GM12878 (cell line): ENCODE results near the gene STPG4. TPM values are rescaled to one million over a fixed set of nuclear protein-coding genes. Genes with fewer than 3 reads are reported as not detected.

Source experiments
- ATAC-seq: fragments of 200-7000 bp; cut with Tn5 transposase; 3 replicates; pipeline ENCODE4 v1.9.1; 2020; ENCODE audit warnings: mild to moderate bottlenecking, moderate library complexity
- BruUV-seq: library from RNA; stranded (reverse); fragments of 400-500 nt; replicated peaks from 2 replicates; lab custom pipeline; 2021; lab: Mats Ljungman, UMichigan
- CTCF ChIA-PET: fragments of 300-600 bp; sonication (Branson Sonifier 250); formaldehyde crosslinking; extraction: SDS; loops from one replicate; lab custom pipeline; 2021; ENCODE audit warnings: inconsistent platforms; lab: Yijun Ruan, JAX
- POLR2A ChIA-PET: fragments of 350-600 bp; formaldehyde crosslinking; extraction: SDS; loops from one replicate; lab custom pipeline; 2021; ENCODE audit warnings: inconsistent platforms; lab: Charles Lee
- RAD21 ChIA-PET: fragments of 300-600 bp; sonication (Branson Sonifier 250); formaldehyde crosslinking; loops from one replicate; lab custom pipeline; 2023; ENCODE audit warnings: antibody characterized with exemption; ENCODE audit not compliant: unreplicated experiment; lab: Charles Lee
- SMC1A ChIA-PET: fragments of 300-600 bp; sonication (Branson Sonifier 250); formaldehyde crosslinking; loops from one replicate; lab custom pipeline; 2023; ENCODE audit not compliant: unreplicated experiment, uncharacterized antibody; lab: Charles Lee
- DNase-seq: peaks from one replicate; pipeline ENCODE4 v3.0.0-alpha.2; 2011; ENCODE audit warnings: low read depth, low spot score
- FAIRE-seq: peaks from 3 replicates; lab custom pipeline; 2011; peaks lifted over from hg19 to GRCh38; lab: Jason Lieb, UNC
- H2AFZ ChIP-seq: 2 replicates; pipeline ENCODE4 v1.6.0; 2011; ENCODE audit warnings: low read depth, low read length, control low read depth; ENCODE audit not compliant: control insufficient read depth
- H3K27ac ChIP-seq: 2 replicates; pipeline ENCODE4 v1.5.1; 2011; ENCODE audit warnings: control low read depth; ENCODE audit not compliant: control insufficient read depth, insufficient read depth
- H3K27me3 ChIP-seq, 2 experiments: replicated peaks in 1 of 2; 2 replicates each; pipeline versions ENCODE4 v1.6.0 to v1.6.1; 2011; ENCODE audit warnings: low read length in 1 of 2; ENCODE audit not compliant: control insufficient read depth in 2 of 2, insufficient read depth in 2 of 2
- H3K36me3 ChIP-seq, 2 experiments: 2 replicates each; pipeline ENCODE4 v1.5.1; 2011; ENCODE audit warnings: low read length in 1 of 2; ENCODE audit not compliant: control insufficient read depth in 2 of 2, insufficient read depth in 2 of 2
- H3K4me1 ChIP-seq: 2 replicates; pipeline ENCODE4 v1.6.1; 2011; ENCODE audit warnings: mild to moderate bottlenecking, low read length, moderate library complexity, mixed read lengths; ENCODE audit not compliant: control insufficient read depth, insufficient read depth
- H3K4me2 ChIP-seq: 2 replicates; pipeline ENCODE4 v1.6.0; 2011; ENCODE audit warnings: control low read depth; ENCODE audit not compliant: control insufficient read depth, insufficient read depth
- H3K4me3 ChIP-seq: fragments of 200-600 bp; sonication (generic); 2 replicates; pipeline ENCODE4 v1.5.1; 2016
- H3K79me2 ChIP-seq: 2 replicates; pipeline ENCODE4 v1.6.0; 2011; ENCODE audit warnings: low read length; ENCODE audit not compliant: control insufficient read depth, insufficient read depth
- H3K9ac ChIP-seq: 2 replicates; pipeline ENCODE4 v1.8.0; 2011; ENCODE audit warnings: low read length, control low read depth, mixed read lengths; ENCODE audit not compliant: control insufficient read depth, insufficient read depth
- H3K9me3 ChIP-seq: replicated peaks from 3 replicates; pipeline ENCODE4 v1.5.1; 2011; ENCODE audit warnings: mild to moderate bottlenecking, low read length; ENCODE audit not compliant: control insufficient read depth, insufficient read depth
- H4K20me1 ChIP-seq: 2 replicates; pipeline ENCODE4 v1.6.0; 2011; ENCODE audit not compliant: control insufficient read depth, insufficient read depth
- CHD1 ChIP-seq: IDR thresholded peaks from 2 replicates; pipeline ENCODE4 v1.6.1; 2012; ENCODE audit warnings: low read depth, low read length, improper control_type of control experiment
- CHD2 ChIP-seq: IDR thresholded peaks from 2 replicates; pipeline ENCODE4 v1.6.1; 2011; ENCODE audit warnings: low read depth, low read length, improper control_type of control experiment, borderline replicate concordance
- EP300 ChIP-seq, 2 experiments: fragments of 150-350 bp in 1 of 2; IDR thresholded peaks; 2 replicates each; pipeline ENCODE4 v1.6.1; 2011 to 2012; ENCODE audit warnings: low read depth in 2 of 2, low read length in 2 of 2, borderline replicate concordance in 1 of 2, improper control_type of control experiment in 1 of 2, inconsistent platforms in 1 of 2; ENCODE audit not compliant: control insufficient read depth in 1 of 2
- HDAC2 ChIP-seq: fragments of 200-600 bp; sonication (generic); IDR thresholded peaks from 2 replicates; pipeline ENCODE4 v1.6.1; 2017
- NR2F1 ChIP-seq: fragments of 450-650 bp; conservative IDR thresholded peaks from 2 replicates; pipeline ENCODE4 v1.6.1; 2017; ENCODE audit warnings: mild to moderate bottlenecking
- RCOR1 ChIP-seq: conservative IDR thresholded peaks from 2 replicates; pipeline ENCODE4 v1.6.1; 2012; ENCODE audit warnings: low read depth, low read length, improper control_type of control experiment
- SMAD1 ChIP-seq: fragments of 450-650 bp; IDR thresholded peaks from 2 replicates; pipeline ENCODE4 v1.6.1; 2018; ENCODE audit warnings: mild to moderate bottlenecking, low read depth; ENCODE audit not compliant: partially characterized antibody
- TARDBP ChIP-seq: IDR thresholded peaks from 2 replicates; pipeline ENCODE4 v1.6.1; 2016; ENCODE audit warnings: borderline replicate concordance
- TCF12 ChIP-seq: IDR thresholded peaks from 2 replicates; pipeline ENCODE4 v1.6.1; 2011; ENCODE audit warnings: low read depth, mild to moderate bottlenecking, low read length
- TCF3 ChIP-seq: IDR thresholded peaks from 2 replicates; pipeline ENCODE4 v1.6.1; 2012; ENCODE audit warnings: low read depth, mild to moderate bottlenecking, low read length, borderline replicate concordance; ENCODE audit not compliant: insufficient read depth
- WGBS: methylation state at CpG from one replicate; pipeline ENCODE4 v1.1.6; 2016; ENCODE audit warnings: low lambda C conversion rate; ENCODE audit not compliant: insufficient replicate concordance, insufficient coverage; ENCODE audit errors: missing lambda C conversion rate; 5-methylcytosine and 5-hydroxymethylcytosine counted together
- in situ Hi-C: fragments of 300-500 bp; cut with MboI; formaldehyde crosslinking; loops from 9 replicates; pipeline ENCODE4 v1.14.3; 2018; ENCODE audit warnings: mixed read lengths
- intact Hi-C: fragments of 100-400 bp; cut with micrococcal nuclease; formaldehyde crosslinking; loops from one replicate; pipeline ENCODE4 v1.14.2; 2022; ENCODE audit not compliant: unreplicated experiment
- polyA plus RNA-seq, 11 experiments: library from polyadenylated mRNA; depleted of rRNA in 4 of 11; unstranded in 6 of 11; stranded (reverse) in 5 of 11; fragments of >200 nt; fragmentation: Nextera tagmentation in 4 of 11; fragmentation: Illumina TruSeq in 1 of 11; extraction: Ambion mirVana in 4 of 11; extraction: Trizol in 1 of 11; gene quantifications; 1 replicate in 1 of 11; 2 replicates in 10 of 11; pipeline versions ENCODE4 v1.2.1 to v1.2.3, GENCODE V29; 2011 to 2016; ENCODE audit warnings: inconsistent platforms in 2 of 11, missing spikeins in 2 of 11, low read depth in 1 of 11
- total RNA-seq, 4 experiments: library from RNA; depleted of rRNA in 3 of 4; stranded (reverse); fragments of >200 nt in 3 of 4; fragmentation: Illumina TruSeq in 1 of 4; extraction: Trizol in 1 of 4; gene quantifications; 2 replicates each; pipeline versions ENCODE4 v1.2.1 to v1.2.3, GENCODE V29; 2013 to 2021
- TF ChIP-seq, protein P1 (sequence below): IDR thresholded peaks from 2 replicates; pipeline ENCODE4 v1.6.1; 2011; ENCODE audit warnings: borderline replicate concordance, low read depth, mild to moderate bottlenecking, moderate library complexity, low read length; ENCODE audit not compliant: insufficient read depth, poor library complexity, severe bottlenecking
- TF ChIP-seq, protein P2 (sequence below): fragments of 150-350 bp; IDR thresholded peaks from 2 replicates; pipeline ENCODE4 v1.6.1; 2016; ENCODE audit warnings: low read depth, low read length
- TF ChIP-seq, protein P3 (sequence below): fragments of 450-650 bp; IDR thresholded peaks from 2 replicates; pipeline ENCODE4 v1.6.1; 2018; ENCODE audit warnings: mild to moderate bottlenecking, low read depth, moderate library complexity; ENCODE audit not compliant: partially characterized antibody
- TF ChIP-seq, protein P4 (sequence below): fragments of 450-650 bp; IDR thresholded peaks from 2 replicates; pipeline ENCODE4 v1.6.1; 2017; ENCODE audit warnings: mild to moderate bottlenecking, low read depth, inconsistent platforms; ENCODE audit not compliant: poor library complexity, severe bottlenecking

Gene STPG4
- total and polyA plus RNA-seq, 10 of the 15 experiments (the other 5 are each of a cell fraction or from before 2014, with no cell fraction given), result 0.10 to 0.29 (median 0.19) TPM; not detected in 3

DNA sequence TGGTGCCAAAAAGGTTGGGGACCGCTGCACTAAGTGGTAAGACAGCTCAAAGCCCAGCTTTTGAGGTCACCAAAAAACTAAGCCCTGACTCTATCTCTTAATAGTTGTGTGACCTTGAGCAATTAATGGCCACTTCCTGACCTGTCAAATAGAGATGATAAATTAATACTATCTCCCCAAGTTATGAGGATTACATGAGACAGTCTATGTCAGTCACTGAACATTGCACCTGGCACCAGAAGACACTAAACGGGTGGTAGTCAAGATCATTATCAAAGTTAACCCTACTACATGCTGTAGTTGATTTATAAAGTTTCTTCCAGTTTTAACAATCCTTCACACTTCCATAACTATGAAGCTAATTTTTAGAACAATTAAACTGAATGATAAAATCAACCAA lies 36.5 kb downstream of the STPG4 start:
- peaks cover 10% of the 10 kb centered on the region for H3K4me1 ChIP-seq
- CTCF ChIA-PET, result interaction anchor here (0.8 kb wide), 1 partner anchor 104 kb away, joined by 3 read pairs; no protein-coding TSS in a partner anchor
- RAD21 ChIA-PET, result interaction anchor here (0.9 kb wide), 1 partner anchor 204 kb away, joined by 3 read pairs; no protein-coding TSS in a partner anchor
- no peak overlapping the region for H3K4me2 ChIP-seq
- BruUV-seq, result no TSS peak
- FAIRE-seq (no peak), DNase-seq (no peak), ATAC-seq (no peak)
- no peak overlapping the region for H2AFZ ChIP-seq
- 19% methylated on average over 2 of the region's 2 CpGs for WGBS
- intact Hi-C loops (no loop called here), in situ Hi-C loops (no loop called here)
- POLR2A ChIA-PET, result no interaction called here
- no peak overlapping the region for H3K4me3 ChIP-seq
- H3K79me2 ChIP-seq, result no peaks in the 10 kb centered on the region
- no peak overlapping the region for H3K9ac ChIP-seq
- no peaks in the 10 kb centered on the region for H4K20me1 ChIP-seq
- H3K27me3 ChIP-seq, result no peaks in the 10 kb centered on the region
- no peak overlapping the region for H3K27ac ChIP-seq
- SMC1A ChIA-PET, result no interaction called here
- H3K9me3 ChIP-seq, result no peaks in the 10 kb centered on the region
- H3K36me3 ChIP-seq, result no peaks in the 10 kb centered on the region
- TF ChIP-seq, protein P1, sequence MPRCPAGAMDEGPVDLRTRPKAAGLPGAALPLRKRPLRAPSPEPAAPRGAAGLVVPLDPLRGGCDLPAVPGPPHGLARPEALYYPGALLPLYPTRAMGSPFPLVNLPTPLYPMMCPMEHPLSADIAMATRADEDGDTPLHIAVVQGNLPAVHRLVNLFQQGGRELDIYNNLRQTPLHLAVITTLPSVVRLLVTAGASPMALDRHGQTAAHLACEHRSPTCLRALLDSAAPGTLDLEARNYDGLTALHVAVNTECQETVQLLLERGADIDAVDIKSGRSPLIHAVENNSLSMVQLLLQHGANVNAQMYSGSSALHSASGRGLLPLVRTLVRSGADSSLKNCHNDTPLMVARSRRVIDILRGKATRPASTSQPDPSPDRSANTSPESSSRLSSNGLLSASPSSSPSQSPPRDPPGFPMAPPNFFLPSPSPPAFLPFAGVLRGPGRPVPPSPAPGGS, result no peak
- TF ChIP-seq, protein P2, sequence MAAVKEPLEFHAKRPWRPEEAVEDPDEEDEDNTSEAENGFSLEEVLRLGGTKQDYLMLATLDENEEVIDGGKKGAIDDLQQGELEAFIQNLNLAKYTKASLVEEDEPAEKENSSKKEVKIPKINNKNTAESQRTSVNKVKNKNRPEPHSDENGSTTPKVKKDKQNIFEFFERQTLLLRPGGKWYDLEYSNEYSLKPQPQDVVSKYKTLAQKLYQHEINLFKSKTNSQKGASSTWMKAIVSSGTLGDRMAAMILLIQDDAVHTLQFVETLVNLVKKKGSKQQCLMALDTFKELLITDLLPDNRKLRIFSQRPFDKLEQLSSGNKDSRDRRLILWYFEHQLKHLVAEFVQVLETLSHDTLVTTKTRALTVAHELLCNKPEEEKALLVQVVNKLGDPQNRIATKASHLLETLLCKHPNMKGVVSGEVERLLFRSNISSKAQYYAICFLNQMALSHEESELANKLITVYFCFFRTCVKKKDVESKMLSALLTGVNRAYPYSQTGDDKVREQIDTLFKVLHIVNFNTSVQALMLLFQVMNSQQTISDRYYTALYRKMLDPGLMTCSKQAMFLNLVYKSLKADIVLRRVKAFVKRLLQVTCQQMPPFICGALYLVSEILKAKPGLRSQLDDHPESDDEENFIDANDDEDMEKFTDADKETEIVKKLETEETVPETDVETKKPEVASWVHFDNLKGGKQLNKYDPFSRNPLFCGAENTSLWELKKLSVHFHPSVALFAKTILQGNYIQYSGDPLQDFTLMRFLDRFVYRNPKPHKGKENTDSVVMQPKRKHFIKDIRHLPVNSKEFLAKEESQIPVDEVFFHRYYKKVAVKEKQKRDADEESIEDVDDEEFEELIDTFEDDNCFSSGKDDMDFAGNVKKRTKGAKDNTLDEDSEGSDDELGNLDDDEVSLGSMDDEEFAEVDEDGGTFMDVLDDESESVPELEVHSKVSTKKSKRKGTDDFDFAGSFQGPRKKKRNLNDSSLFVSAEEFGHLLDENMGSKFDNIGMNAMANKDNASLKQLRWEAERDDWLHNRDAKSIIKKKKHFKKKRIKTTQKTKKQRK, result no peak
- no peak for TF ChIP-seq TARDBP
- no peak for TF ChIP-seq EP300 (IDR thresholded peaks at IDR 0.05; ENCODE audit: borderline replicate concordance in 1 of 2, control insufficient read depth in 1 of 2, low read depth in 2 of 2, low read length in 2 of 2)
- no peak for TF ChIP-seq CHD2
- no peak for TF ChIP-seq SMAD1
- TF ChIP-seq, protein P3, sequence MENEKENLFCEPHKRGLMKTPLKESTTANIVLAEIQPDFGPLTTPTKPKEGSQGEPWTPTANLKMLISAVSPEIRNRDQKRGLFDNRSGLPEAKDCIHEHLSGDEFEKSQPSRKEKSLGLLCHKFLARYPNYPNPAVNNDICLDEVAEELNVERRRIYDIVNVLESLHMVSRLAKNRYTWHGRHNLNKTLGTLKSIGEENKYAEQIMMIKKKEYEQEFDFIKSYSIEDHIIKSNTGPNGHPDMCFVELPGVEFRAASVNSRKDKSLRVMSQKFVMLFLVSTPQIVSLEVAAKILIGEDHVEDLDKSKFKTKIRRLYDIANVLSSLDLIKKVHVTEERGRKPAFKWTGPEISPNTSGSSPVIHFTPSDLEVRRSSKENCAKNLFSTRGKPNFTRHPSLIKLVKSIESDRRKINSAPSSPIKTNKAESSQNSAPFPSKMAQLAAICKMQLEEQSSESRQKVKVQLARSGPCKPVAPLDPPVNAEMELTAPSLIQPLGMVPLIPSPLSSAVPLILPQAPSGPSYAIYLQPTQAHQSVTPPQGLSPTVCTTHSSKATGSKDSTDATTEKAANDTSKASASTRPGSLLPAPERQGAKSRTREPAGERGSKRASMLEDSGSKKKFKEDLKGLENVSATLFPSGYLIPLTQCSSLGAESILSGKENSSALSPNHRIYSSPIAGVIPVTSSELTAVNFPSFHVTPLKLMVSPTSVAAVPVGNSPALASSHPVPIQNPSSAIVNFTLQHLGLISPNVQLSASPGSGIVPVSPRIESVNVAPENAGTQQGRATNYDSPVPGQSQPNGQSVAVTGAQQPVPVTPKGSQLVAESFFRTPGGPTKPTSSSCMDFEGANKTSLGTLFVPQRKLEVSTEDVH, result no peak
- no peak for TF ChIP-seq HDAC2
- no peak for TF ChIP-seq TCF12
- TF ChIP-seq, protein P4, sequence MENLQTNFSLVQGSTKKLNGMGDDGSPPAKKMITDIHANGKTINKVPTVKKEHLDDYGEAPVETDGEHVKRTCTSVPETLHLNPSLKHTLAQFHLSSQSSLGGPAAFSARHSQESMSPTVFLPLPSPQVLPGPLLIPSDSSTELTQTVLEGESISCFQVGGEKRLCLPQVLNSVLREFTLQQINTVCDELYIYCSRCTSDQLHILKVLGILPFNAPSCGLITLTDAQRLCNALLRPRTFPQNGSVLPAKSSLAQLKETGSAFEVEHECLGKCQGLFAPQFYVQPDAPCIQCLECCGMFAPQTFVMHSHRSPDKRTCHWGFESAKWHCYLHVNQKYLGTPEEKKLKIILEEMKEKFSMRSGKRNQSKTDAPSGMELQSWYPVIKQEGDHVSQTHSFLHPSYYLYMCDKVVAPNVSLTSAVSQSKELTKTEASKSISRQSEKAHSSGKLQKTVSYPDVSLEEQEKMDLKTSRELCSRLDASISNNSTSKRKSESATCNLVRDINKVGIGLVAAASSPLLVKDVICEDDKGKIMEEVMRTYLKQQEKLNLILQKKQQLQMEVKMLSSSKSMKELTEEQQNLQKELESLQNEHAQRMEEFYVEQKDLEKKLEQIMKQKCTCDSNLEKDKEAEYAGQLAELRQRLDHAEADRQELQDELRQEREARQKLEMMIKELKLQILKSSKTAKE, result no peak
- no peak for TF ChIP-seq TCF3
- TF ChIP-seq NR2F1, result no peak
- TF ChIP-seq RCOR1, result no peak
- no peak for TF ChIP-seq CHD1
